Measurements from ENCODE around the gene ZSWIM8.

GRCh38 chr10:73785721-73786511 is 510 bp downstream of the ZSWIM8 start:
- TF ChIP-seq, protein P1, sequence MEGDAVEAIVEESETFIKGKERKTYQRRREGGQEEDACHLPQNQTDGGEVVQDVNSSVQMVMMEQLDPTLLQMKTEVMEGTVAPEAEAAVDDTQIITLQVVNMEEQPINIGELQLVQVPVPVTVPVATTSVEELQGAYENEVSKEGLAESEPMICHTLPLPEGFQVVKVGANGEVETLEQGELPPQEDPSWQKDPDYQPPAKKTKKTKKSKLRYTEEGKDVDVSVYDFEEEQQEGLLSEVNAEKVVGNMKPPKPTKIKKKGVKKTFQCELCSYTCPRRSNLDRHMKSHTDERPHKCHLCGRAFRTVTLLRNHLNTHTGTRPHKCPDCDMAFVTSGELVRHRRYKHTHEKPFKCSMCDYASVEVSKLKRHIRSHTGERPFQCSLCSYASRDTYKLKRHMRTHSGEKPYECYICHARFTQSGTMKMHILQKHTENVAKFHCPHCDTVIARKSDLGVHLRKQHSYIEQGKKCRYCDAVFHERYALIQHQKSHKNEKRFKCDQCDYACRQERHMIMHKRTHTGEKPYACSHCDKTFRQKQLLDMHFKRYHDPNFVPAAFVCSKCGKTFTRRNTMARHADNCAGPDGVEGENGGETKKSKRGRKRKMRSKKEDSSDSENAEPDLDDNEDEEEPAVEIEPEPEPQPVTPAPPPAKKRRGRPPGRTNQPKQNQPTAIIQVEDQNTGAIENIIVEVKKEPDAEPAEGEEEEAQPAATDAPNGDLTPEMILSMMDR (conservative IDR thresholded peaks at IDR 0.05), result no peak
- TF ChIP-seq ZFX (IDR thresholded peaks at IDR 0.05), result peak; percentile 92
